Measurements from ENCODE around the gene DCUN1D2.

GRCh38 chr13:113506025-113506685 lies 15.6 kb upstream of the DCUN1D2 start:
- TF ChIP-seq CTCF (conservative IDR thresholded peaks at IDR 0.05) (no peak), EZH2 (IDR thresholded peaks at IDR 0.05; ENCODE audit: low read depth) (no peak)
